ENCODE results near the gene CASZ1.

Gene CASZ1

GRCh38 chr1:10639011-10639774, 157.3 kb downstream of the CASZ1 start:
- Histone ChIP-seq H3K27ac (replicated peaks) (no peak overlapping the region), H3K4me3 (replicated peaks; ENCODE audit: insufficient read depth, low read length) (no peak overlapping the region), H3K27me3 (ENCODE audit: insufficient read depth, poor library complexity, severe bottlenecking) (peaks cover 22% of the 10 kb centered on the region)
- DNase-seq (ENCODE audit: low read depth in 1 of 2, low spot score in 1 of 2): no peak
- TF ChIP-seq SPI1 (IDR thresholded peaks at IDR 0.05; ENCODE audit: borderline replicate concordance, low read depth) (no peak), CTCF (IDR thresholded peaks at IDR 0.05; ENCODE audit: insufficient read depth, low read length) (no peak), REST (IDR thresholded peaks at IDR 0.05; ENCODE audit: insufficient replicate concordance, low read depth) (no peak), POLR2AphosphoS5 (IDR thresholded peaks at IDR 0.05; ENCODE audit: low read depth) (no peak), GABPA (IDR thresholded peaks at IDR 0.05; ENCODE audit: low read depth) (no peak)

- Histone ChIP-seq H3K27me3 (ENCODE audit: insufficient read depth, poor library complexity, severe bottlenecking) (peaks cover 22% of the 10 kb centered on the region), H3K27ac (replicated peaks) (no peak overlapping the region), H3K4me3 (replicated peaks; ENCODE audit: insufficient read depth, low read length) (no peak overlapping the region)
- TF ChIP-seq POLR2AphosphoS5 (IDR thresholded peaks at IDR 0.05; ENCODE audit: low read depth) (no peak), SPI1 (IDR thresholded peaks at IDR 0.05; ENCODE audit: borderline replicate concordance, low read depth) (no peak), GABPA (IDR thresholded peaks at IDR 0.05; ENCODE audit: low read depth) (no peak), REST (IDR thresholded peaks at IDR 0.05; ENCODE audit: insufficient replicate concordance, low read depth) (no peak), CTCF (IDR thresholded peaks at IDR 0.05; ENCODE audit: insufficient read depth, low read length) (no peak)
- DNase-seq (ENCODE audit: low read depth in 1 of 2, low spot score in 1 of 2): no peak
These were observed 157.9 kb downstream of the CASZ1 start for GRCh38 chr1:10638559-10639005.

GRCh38 chr1:10637834-10638558, 158.4 kb downstream of the CASZ1 start:
- H3K27me3 ChIP-seq (ENCODE audit: insufficient read depth, poor library complexity, severe bottlenecking): peaks cover 22% of the 10 kb centered on the region
- DNase-seq (ENCODE audit: low read depth in 1 of 2, low spot score in 1 of 2): no peak
- no peak overlapping the region for H3K27ac ChIP-seq (replicated peaks)
- TF ChIP-seq POLR2AphosphoS5 (IDR thresholded peaks at IDR 0.05; ENCODE audit: low read depth) (no peak), GABPA (IDR thresholded peaks at IDR 0.05; ENCODE audit: low read depth) (no peak), SPI1 (IDR thresholded peaks at IDR 0.05; ENCODE audit: borderline replicate concordance, low read depth) (no peak), CTCF (IDR thresholded peaks at IDR 0.05; ENCODE audit: insufficient read depth, low read length) (no peak), REST (IDR thresholded peaks at IDR 0.05; ENCODE audit: insufficient replicate concordance, low read depth) (no peak)
- H3K4me3 ChIP-seq (replicated peaks; ENCODE audit: insufficient read depth, low read length): no peak overlapping the region
